HG03565 (cell line): ENCODE measurements around the gene JAKMIP1.

ENCODE experiments used
- ATAC-seq: cut with Tn5 transposase; IDR thresholded peaks from one replicate; pipeline ENCODE4 v1.9.1; 2021; ENCODE audit warnings: mild to moderate bottlenecking, moderate library complexity; ENCODE audit not compliant: unreplicated experiment

JAKMIP1 gene

DNA sequence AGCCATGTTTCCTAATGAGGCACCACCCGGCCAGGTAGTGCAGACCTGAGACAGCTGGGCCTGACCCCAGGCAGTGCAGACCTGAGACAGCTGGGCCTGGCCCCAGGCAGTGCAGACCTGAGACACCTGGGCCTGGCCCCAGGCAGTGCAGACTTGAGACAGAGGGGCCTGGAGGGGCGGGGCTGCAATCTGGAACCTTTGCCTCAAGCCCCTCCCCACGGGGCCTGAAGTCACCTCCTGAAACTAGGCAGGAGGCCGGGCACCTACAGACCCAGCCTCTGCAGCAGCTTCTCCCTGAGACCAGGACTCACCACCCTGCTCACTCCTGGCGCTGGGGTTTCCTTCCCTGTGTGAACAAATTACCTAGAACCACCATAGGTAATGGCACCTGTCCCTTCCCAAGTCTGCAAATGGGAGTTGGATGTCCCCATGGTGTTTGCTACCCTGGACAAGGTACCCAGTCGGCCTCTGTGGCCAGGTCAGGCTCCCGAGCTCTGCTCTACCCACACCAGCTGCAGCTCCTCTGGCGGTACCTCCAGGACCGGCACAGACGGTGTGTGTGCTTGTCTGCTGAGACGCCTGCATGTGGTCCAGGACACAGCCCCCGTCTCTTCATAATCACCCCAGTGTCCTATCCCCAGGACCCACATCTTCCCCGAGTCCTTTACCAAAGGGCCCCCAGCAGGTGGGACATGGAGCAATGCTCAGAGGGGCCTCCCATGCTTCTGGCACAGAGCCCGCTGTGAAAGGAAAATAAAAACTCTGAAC, 129.0 kb downstream of the JAKMIP1 start:
- ATAC-seq, result no peak

DNA sequence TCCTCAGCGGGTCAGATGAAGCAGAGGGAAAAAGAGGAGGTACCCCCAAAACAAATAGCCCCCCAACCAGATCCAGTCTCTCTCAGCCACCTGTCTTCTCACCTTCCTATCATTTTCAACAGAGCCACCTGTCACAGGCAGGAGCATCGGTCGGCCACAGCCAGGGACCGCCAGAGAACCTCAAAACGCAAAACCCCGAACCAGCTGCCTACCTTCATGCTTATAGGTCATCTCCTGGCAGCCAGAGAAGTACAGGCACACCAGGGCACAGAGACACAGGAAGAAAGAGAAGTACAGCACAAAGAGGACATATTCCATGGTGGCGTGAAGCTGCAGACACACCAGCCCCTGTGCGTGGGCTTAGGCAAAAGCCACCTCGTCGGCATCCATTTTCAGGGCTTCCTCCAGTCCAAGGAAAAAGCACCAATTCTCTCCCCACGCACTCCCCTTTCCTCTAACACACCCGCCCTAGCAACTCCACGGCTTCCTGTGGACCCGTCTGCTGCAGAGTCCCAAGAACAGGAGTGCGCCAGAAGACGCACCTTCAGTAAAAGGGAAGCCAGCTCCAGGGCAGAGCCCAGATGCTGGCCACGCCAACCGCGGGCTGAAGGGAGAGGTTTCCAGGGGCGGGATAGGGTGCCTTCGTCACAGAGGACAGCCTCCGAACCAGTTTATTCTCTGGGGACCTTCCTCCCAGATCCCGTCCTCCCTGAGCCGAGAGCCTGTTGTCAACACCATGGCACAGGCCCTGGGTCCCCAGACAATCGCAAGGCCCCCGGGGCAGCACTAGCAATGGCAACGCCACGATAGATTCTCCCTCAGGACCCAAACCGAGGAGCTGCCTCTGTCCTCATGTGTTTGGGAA, 130.3 kb downstream of the JAKMIP1 start:
- no peak for ATAC-seq

DNA sequence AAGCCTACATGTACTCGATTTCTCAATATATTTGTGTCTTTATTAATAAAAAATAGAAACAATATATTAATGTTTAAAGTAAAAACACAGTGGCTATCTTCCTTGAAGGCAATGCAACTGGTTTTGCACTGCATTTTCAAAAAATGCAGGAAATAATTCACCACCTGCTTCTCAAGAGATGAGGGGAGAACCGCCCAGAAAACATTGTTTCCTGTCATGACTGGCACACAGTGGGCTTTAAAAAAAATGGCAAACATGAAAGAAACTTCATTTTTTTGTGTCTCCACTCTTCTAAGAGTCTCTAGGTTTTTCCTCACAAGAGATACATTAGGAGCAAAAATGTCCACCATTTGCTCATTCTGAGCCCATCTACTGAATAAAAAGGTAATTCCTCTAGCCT, 131.4 kb downstream of the JAKMIP1 start:
- ATAC-seq, result no peak

DNA sequence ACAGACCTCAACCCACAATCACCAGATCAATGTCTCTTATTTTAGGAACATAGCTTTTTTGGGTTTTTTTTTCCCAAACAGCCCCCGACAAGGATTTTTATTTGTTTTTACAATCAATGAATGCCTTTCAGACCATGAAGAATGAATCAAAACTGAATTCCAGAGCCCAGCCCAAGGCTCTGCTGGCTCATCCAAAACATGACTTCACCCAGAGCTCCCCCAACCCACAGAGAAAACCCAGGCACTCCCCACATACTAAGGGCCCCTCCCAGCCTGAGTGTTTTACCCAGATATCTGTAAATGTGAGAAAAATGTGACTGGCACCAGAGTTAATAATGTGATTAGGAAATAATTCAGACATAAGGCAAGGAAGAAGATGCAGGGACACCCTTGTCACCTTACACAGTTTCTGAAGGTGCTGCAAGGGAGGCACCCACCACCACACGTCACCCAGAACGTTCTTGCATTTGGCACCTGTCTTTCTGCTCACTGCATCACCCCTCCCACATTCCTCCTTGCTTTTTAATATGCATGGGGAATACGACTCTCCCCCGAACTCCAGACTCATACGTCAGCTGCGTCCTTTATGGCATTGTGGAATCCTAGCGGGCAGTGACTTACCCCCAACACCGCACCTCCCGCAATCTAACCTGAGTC, 134.3 kb downstream of the JAKMIP1 start:
- no peak for ATAC-seq

DNA sequence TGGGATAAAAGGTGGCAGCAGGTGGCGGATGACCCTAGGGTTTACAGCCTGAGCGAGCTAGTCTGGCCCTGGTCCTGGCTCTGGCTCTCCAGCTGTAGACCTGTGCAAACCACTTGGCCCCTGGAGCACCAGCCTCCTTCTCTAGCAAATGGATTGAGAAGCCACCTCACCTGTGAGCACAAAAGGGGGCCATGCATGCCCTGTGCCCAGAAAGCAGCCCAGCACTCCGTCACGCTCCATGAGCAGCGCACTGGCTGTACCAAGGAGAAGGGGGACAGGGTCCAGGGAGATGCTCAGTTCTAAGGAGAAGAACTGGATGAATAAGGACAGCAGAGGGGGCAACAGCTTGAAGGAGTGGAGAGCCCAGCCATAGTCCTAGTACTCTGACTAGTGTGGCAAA, 135.2 kb downstream of the JAKMIP1 start:
- no peak for ATAC-seq

DNA sequence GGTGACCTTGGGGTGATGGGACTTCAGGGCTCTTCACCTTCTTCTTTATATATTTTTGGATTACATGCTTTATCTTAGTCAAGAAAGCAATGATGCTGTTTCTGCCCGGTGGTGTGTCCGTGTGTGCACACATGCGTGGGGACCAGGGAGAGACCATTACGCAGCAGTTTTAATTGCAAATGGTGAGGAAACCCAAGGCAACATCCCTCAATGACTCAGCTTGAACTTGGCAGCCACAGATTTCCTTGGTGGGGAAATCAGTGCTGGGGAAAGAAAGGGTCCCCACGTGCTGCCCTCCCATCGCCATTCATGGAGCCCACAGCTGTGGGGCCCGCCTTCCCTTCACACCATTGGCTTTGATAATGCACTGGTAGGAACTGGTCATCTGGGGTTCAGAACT, 136.0 kb downstream of the JAKMIP1 start:
- ATAC-seq, result no peak

DNA sequence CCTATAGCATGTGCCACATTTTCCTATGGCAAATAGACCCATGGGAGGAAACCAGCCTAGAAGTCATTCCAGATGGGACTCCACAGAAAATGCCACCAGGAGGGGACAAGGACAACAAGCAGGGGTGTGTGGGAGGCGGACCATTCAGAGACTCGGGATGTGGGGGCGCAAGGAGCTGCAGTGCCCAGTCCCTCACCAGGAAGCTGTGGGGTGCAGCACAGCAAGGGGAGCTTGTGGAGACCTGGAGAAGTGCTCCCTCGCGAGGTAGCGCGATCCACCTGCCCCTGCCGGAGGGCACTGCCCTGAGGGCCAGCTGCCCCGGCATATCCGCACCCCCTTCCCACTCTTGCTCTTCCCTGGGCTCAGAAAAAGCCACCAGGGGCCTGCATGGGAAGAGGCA, 136.7 kb downstream of the JAKMIP1 start:
- no peak for ATAC-seq

DNA sequence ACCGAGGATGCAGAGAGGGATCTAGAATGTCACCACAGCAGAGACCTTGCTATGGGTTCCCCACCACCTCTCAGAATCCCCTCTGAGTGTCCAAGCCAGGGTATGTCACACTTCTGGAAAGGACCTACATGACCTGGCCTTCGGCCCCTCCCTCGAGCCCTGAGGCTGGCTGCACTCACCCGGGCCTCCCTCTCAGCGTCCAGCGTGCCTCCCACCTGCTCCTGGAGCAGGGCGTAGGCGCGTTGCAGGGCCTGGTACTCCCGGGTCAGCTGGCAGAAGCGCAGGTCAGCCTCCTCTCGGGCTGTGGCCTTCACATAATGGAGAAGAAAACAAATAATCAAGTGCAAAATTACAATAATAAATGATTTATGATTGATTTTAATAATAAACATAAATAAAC, 138.2 kb downstream of the JAKMIP1 start:
- ATAC-seq, result no peak

DNA sequence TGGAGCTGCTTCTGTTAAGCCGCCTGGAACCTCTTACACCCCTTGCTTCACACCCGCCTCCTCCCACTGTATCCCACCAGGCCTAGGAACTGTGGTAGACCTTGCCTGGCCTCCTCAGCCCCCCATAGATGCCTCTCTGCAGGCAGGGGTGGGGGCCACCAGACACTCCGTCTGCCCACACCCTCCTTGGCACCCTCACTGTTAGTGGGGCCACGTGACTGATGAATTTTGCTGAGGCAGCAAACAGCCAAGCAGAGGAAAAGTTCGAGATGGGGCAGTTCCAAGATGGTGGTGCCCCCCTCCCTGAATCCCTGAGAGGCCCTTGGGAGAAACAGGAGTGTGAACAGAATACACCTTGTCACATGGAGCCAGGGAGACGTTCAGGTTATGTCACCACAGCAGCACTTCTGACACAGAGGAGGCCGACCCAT, 141.0 kb downstream of the JAKMIP1 start:
- ATAC-seq, result no peak

DNA sequence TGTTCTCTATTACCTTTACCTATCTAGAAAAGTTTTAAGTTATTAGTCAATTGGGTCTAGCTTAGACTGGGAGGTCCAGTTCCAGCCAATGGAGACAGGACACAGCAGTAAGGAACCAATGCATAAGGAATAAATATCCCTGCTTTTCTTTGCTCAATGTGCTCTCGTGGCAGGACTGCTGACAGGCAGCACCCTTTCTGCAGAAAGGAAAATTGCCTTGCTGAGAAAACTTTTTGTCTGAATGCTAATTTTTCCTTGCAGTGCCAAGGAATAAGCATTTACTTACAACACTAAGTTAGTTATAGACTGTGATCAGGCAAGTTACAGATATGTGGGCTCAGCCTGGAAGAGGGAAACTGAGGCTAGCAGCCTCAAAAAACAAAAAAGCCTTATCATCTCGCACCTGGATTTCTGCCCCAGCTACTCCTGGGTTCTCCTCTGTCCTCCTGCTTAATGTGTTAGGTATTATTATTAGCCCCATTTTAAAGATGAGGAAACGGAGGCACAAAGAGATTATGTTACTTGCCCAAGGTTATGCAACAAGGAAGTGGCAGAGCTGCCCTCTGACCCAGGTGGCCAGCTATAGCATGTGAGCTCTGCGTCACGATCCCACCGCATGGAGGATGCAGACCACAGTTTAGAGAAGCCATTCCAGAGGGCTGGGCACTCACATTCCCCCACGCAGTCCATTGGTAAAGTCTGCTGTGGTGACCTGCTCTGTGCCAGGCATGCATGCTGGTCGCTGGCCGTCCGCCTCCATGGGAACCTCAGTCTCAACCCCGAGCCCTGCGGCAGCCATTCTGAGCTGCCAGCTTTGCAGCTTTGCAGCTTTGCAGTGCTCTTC, 141.6 kb downstream of the JAKMIP1 start:
- no peak for ATAC-seq

DNA sequence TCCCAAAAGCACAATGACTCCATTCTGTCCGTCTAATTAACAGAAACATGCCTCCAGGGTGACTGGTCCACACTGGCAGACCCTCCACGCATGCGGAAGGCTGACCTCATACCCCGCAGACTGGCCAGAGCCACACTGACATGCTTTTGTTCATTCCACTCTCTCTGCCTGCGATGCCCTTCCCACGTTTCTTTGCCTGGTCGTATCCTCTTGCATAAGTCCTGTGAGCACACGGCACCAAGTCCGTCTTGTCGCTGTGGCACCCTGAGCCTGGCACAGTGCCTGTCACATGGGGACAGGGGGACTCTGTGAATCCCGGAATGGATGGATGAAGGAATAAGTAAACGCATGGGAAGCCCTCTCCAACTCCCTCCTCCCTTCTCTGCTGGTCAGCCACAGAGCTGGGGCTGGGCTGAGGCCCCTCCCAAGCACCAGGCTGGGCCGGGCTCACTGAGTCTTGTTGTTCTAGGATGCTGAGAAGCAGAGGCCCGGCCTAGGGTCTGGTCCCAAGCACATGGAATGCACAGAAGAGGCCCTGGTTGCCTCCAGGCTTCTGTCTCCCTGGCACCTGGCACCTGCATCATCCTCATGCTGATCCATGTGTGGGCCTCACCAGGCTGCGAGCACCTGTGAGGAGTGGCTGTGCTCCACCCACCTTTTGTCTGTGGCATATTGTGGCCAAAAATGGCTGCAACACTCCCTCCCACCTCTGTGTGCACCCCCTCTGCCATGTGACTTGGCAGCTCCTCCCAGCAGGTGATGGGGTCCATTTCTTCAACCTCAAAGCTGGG, 143.2 kb downstream of the JAKMIP1 start:
- no peak for ATAC-seq

DNA sequence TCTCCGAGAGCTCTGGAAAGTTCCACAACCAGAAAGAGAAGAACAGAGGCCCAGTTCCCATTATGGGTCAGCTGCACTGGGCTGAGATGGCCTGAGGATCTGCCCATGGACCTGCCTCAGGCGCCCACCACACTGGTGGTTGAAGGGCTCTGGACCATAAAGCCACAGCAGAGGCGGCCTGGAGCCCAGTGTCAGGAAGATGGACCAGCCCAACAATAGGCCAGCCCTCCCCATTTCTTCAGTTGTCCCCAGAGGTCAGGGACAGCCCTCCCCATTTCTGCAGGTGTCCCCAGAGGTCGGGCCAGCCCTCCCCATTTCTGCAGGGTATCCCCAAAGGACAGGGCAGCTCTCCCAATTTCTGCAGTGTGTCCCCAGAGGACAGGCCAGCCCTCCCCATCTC, 144.9 kb downstream of the JAKMIP1 start:
- no peak for ATAC-seq

DNA sequence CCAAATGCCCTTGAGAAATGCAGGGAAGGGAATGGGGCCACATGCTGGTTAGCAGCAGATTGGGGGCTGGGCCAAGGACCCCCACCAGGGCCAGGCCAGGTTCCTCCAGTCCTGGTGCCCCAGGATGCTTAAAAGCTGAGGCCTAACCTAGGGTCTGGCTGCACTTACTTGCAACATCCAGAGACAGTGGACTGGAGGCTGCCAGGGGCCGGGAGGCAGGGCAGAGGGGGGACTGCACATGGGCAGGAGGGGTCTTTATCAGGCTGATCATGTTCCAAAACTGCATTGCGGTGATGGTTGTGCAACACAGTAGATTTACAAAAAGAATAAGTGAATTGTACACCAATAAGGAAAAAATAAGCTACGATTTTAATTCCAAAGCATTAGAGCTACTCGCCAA, 145.3 kb downstream of the JAKMIP1 start:
- ATAC-seq, result no peak

DNA sequence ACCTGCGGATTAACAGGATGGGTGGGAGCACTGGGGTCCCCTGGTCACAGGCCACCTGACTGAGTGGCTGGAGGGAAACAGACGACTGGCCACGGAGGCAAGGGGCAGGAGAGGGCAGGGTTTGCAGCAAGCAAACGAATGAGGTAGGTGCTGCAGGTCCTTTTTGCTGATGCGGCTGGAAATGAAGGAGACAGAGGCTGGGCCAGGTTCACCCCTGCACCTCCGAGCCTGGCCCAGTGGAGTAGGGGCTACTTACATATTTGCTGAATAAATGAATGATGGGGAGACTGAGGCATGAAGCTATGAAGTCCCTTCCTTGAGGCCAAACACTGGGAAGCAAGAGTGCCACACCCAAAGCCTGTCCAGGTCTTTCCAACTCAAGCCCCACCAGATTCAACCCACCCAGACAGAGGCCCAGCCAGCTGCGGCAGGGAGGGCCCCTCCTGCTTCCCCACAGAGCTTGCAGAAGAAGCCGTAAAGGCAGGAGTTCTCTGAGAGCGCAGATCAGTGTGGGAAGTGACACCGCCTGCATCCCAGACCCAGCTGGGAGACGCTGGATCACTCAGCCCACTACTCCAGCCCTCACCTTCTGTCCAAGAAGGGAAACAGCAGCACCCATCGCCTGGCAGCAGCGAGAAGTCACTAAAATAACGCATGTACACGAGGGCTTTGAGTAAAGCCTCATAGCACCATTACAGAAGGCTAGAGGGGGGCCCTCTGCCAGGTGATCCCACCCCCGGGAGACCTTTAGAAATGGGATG, 146.0 kb downstream of the JAKMIP1 start:
- no peak for ATAC-seq

DNA sequence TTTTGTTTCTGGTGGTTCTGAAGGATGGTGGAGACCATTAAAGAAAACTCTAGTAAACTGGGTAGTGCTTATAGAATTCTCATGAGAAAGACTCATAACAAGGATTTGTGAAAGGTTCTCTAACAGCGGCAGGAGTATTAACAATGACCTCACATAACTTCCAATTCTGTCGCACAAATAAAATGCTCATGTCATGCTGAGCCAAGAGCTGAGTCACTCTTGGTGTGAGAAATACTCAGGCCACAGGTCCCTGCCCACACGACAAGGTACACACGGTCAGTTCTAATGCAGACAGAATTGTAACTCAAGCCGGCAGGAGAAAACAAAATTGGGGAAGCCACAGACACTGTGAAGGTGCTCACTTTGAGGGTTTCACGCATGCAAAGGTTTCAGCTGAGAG, 147.7 kb downstream of the JAKMIP1 start:
- ATAC-seq, result no peak

DNA sequence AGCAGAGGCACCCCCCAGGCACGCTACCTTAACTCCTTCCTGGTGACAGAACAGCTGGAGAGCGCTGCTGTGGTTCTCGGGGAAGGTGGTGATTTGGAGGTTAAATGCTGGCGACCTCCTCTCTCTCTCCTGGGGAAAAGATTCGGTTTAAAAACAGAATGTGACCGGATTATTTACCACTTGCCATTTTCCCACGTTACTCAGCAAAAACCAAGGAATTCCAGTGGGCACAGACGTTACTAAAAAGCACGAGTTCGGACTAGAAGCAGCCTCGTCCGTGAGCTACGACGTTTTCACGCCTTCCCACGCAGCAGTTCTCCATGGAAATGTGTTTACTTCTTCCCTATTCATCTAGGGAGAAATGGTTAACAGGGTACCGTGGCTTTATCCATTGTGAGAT, 149.8 kb downstream of the JAKMIP1 start:
- no peak for ATAC-seq

DNA sequence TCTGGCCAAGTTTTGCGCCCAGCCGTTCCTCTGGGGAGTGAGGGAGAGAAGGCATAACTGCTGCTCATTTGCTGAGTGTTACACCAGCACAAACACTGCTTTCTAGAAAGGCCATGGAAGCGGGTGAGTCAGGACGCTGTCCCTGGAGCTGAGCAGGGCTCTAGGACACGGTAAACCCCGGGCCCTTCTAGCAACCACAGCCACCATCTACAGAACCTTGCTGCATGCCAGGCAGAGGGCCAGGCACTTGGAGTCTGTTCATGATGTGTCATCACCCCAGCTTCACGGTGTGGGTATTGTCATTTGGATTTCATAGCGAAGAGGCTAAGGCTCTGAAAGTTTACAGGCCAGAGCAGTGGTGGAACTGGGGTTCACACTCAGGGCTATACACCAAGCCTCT, 150.4 kb downstream of the JAKMIP1 start:
- no peak for ATAC-seq

DNA sequence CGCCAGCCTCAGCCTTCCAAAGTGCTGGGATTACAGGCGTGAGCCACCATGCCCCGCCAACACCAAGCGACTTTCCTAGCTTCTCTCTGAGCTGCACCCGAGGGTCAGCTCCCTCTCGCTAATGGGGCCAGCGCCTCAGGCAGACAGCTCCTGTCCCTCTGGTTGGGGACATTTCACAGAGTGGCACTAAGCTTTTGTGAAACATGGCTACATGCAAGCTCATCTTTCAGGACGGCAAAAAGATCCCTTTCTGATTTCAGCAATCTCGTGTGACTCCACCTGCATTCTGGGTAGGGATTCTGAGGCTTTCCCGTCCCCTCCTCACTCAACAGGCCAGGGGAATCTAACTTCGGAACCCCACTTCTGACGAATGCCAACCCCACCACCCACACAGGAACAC, 151.1 kb downstream of the JAKMIP1 start:
- no peak for ATAC-seq

DNA sequence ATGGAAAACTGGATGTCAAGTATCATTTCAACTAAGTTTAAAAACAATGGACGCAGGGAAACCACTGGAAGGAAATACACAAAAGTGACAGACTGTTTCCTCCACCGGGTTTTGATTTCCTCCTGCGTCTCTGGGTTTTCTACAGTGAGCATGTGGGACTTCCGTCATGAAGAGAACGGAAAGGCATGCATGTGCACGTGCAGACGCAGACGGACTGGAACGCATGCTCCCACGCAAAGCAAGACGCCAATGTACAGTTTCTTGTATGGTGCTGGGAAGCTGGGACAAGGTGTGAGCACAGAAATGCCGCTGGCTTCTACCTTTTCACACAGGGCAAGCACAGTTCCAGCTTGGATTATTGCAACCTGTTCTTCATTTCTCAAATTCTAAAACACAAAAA, 151.8 kb downstream of the JAKMIP1 start:
- no peak for ATAC-seq
